Epithelial cell of esophagus (primary cell): ENCODE measurements around the gene MMP24OS.
"Not testable (repeated sequence)": the region's sequence is repeated elsewhere in the genome, so short reads cannot be mapped to it uniquely, and the experiment has no call there.

ENCODE experiments used
- DNase-seq: peaks from one replicate; pipeline ENCODE4 v3.0.0; 2010; ENCODE audit warnings: low read depth
- H3K4me3 ChIP-seq: 2 replicates; pipeline ENCODE4 v1.5.1; 2011; ENCODE audit warnings: mild to moderate bottlenecking, low read length, control low read depth
- TF ChIP-seq, protein P1 (sequence below): IDR thresholded peaks from 2 replicates; pipeline ENCODE4 v1.5.1; 2011; ENCODE audit warnings: low read depth, mild to moderate bottlenecking, low read length, control low read depth, inconsistent platforms; ENCODE audit not compliant: insufficient read depth; ENCODE audit errors: missing control alignments

Gene MMP24OS

DNA sequence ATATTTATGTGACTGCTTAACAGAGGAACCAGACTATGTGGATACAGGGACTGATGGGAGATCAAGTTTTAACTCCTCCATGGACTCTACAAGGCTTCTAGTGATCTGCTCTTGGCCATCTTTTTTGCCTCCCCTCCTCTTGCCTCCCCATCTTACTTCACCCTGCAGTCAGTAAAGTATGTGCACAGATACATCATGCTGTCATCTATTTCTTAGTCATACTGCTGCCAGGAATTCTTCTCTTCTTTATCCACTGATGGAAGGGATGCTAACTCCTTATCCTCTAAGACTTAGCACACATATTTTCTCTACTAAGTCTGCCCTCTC is 41.9 kb upstream of the MMP24OS start:
- peak; percentile 65 for DNase-seq

DNA sequence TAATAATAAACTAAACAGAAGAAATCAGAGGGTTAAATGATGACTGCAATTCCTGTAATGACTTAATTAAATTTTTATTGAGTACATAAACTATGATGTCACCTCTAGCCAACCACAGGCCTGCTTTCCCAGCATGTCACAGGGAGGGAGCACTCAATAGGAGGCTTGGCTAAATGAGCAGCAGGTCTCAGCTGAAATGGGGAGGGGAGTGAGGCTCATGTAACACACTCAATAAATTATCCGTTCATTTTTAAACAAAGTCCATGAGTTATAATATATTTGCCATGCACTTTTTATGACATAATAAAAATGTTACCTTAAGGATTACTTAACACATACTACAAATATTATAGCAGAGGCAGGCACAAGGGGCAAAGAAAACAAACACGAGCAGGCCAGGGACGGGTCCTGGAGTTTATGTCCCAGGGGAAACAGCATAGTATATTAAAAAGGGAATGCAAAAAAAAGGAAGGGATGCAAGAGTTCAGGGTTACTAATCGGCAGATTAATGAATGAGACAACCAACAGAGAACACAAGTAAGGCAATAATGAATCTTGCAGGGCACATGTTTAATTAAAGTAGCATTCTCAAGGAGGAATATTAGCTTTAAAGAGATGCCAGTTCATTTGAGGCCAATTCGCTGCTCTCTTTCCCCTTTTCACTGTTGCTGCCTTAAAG is 41.4 kb upstream of the MMP24OS start:
- TF ChIP-seq, protein P1, sequence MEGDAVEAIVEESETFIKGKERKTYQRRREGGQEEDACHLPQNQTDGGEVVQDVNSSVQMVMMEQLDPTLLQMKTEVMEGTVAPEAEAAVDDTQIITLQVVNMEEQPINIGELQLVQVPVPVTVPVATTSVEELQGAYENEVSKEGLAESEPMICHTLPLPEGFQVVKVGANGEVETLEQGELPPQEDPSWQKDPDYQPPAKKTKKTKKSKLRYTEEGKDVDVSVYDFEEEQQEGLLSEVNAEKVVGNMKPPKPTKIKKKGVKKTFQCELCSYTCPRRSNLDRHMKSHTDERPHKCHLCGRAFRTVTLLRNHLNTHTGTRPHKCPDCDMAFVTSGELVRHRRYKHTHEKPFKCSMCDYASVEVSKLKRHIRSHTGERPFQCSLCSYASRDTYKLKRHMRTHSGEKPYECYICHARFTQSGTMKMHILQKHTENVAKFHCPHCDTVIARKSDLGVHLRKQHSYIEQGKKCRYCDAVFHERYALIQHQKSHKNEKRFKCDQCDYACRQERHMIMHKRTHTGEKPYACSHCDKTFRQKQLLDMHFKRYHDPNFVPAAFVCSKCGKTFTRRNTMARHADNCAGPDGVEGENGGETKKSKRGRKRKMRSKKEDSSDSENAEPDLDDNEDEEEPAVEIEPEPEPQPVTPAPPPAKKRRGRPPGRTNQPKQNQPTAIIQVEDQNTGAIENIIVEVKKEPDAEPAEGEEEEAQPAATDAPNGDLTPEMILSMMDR: no peak
- peak; percentile 61 for DNase-seq
- H3K4me3 ChIP-seq: no peak overlapping the region

More for the DNA sequence above, 41.9 kb upstream of the MMP24OS start:
- no peak overlapping the region for H3K4me3 ChIP-seq
- TF ChIP-seq, protein P1: no peak

DNA sequence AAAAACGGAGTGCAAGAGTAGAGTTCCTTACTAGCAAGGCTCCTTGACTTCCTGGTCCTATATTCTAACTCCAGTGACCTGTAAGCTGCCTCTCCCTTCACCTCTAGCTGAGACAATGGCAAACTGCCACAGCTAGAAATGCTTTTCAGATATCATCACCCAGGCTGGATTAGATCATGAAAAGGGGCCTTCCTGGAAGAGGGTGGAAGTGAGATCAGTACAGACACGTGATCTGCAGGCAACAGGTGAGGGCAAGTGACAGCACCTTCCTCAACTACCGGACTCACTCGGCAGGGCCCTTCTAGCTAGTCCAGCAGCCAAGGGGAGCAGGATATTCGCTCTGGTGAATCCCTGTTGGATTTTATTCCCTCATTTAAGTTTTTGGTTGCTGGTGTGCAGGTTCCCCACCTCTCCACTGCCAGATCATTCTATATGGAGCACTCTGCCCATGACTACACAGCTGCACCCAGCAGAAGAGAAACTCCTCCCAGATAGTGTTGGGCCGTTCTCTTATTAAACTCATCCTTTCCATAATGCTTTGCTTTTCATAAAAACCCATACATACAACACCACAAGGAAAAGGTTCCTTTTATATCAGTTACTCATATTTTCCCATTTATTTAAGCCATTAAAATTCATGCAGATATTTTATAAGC is 40.7 kb upstream of the MMP24OS start:
- TF ChIP-seq, protein P1: no peak
- no peak overlapping the region for H3K4me3 ChIP-seq
- DNase-seq: peak; percentile 97

DNA sequence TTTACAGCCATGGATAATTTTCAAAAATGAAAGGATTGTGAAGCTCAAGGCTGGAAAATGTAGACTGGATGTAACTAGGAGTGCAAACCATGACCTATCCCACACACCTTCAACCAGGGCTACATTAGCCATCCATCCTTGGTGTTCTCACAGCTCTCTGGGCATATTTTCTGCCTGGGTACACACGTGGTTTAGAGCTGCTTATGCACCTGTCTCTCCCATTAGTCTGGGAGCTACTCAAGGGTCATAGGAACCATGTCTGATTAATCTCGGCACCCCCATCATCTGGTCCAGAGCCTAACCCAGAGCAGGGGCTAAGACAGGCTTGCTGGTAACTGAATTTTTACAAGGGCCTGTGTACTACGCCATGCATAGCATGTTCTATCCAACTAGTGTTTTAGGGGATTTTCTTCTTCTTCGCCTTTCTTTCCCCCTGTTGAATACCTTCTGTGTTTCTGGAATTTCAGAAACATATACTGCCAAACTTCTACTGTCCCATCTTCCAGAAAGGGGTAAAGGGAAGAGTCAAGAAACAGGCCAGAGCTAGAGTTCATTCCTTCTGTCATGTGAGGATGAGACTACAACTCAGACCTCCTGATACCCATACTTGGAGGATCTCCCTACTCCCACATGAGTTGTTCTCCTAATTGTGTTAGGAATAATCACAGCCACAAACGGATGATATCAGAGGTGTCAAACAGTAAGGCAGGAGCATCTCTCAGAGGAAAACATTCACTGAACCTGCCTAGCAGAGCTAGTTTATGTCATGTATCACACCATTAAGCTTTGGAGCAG is 39.7 kb upstream of the MMP24OS start:
- TF ChIP-seq, protein P1: no peak
- no peak overlapping the region for H3K4me3 ChIP-seq
- no peak for DNase-seq

DNA sequence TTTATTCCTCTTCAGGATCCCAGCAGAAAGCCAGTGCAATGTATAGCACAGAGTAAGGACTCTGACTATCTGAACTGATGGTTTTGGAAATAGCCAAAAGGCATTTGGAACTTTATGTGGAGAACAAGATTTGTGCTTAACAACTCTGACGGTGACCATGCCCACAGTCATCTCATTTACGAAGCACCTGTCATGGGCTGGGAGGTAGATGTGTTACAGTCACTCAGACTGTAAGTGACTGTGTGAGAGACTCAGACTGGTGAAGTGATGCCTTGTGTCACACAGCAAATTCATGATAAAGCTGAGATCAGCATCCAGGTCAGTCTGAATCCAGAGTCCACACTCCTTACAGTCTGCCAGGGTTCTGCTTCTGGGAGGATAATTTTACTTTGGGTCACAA is 38.2 kb upstream of the MMP24OS start:
- no peak for DNase-seq
- TF ChIP-seq, protein P1: no peak
- H3K4me3 ChIP-seq: no peak overlapping the region

DNA sequence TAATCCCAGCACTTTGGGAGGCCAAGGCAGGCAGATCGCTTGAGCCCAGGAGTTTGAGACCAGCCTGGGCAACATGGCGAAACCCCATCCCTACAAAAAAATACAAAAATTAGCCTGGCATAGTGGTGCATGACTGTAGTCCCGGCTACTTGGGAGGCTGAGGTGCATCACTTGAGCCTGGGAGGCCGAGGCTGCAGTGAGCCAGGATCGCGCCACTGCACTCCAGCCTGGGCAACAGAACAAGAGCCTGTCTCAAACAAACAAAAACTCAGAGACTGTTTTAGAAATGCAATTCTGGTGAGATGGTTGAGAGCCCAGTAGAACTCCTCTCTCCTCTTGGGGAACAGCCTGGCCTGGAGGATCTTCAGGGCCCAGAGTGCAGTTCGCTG is 37.7 kb upstream of the MMP24OS start:
- not testable (repeated sequence) for H3K4me3 ChIP-seq, DNase-seq

DNA sequence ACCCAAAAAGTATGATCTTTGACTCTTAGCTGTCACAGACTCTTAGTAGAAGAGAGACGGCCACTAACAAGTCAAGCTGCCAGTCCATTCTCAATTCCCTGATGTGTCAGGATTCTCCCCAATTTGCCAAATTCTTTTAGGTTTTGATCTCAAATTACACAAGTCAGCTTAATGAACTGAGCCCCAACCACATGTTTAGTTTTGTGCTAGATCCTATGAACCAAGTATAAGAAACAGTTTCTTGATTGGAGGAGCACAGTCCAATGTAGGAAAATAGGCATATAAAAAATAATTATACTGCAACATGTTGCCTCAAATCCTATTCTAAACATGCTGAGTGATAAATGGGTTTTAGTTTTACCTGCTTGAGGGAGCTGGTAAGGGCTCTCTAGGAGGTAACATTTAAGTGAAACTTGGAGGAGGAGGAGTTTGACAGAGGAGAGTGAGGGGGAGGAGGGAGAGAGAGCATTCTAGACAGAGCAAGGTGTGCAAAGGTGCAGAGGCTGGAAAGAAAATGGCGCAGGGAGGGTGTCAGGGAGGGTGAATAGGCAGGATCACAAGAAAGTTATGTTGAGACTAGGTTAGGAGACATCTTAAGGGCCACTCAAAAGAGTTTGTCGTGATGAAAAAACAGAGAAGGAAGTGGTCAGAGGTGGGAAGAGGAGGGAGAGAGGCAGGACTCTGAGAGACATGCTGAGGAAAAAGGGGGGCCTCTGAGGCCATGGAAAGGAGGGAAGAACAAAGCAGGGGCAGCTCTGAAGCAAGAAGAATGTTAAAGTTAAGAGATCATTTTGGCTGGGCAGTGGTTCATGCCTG is 37.1 kb upstream of the MMP24OS start:
- TF ChIP-seq, protein P1: no peak
- H3K4me3 ChIP-seq: no peak overlapping the region
- no peak for DNase-seq
